GM20000 (cell line): ENCODE measurements around the gene CNTLN.

ENCODE experiments used
- DNase-seq: peaks from one replicate; pipeline ENCODE4 v3.0.0; 2012; ENCODE audit warnings: low spot score
- TF ChIP-seq, protein P1 (sequence below): IDR thresholded peaks from 2 replicates; pipeline ENCODE4 v1.5.1; 2012; ENCODE audit warnings: mild to moderate bottlenecking, control low read depth; ENCODE audit errors: extremely low read depth, missing control alignments

The CNTLN gene

GRCh38 chr9:17185481-17186029 is 50.7 kb downstream of the CNTLN start:
- TF ChIP-seq, protein P1, sequence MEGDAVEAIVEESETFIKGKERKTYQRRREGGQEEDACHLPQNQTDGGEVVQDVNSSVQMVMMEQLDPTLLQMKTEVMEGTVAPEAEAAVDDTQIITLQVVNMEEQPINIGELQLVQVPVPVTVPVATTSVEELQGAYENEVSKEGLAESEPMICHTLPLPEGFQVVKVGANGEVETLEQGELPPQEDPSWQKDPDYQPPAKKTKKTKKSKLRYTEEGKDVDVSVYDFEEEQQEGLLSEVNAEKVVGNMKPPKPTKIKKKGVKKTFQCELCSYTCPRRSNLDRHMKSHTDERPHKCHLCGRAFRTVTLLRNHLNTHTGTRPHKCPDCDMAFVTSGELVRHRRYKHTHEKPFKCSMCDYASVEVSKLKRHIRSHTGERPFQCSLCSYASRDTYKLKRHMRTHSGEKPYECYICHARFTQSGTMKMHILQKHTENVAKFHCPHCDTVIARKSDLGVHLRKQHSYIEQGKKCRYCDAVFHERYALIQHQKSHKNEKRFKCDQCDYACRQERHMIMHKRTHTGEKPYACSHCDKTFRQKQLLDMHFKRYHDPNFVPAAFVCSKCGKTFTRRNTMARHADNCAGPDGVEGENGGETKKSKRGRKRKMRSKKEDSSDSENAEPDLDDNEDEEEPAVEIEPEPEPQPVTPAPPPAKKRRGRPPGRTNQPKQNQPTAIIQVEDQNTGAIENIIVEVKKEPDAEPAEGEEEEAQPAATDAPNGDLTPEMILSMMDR, result no peak
- DNase-seq, result no peak

- TF ChIP-seq, protein P1, result no peak
- DNase-seq, result no peak
Observed at GRCh38 chr9:17191082-17191481, 56.2 kb downstream of the CNTLN start.

- TF ChIP-seq, protein P1, result no peak
- no peak for DNase-seq
Observed at GRCh38 chr9:17204611-17205152, 69.8 kb downstream of the CNTLN start.

- no peak for DNase-seq
- TF ChIP-seq, protein P1, result no peak
Observed at GRCh38 chr9:17216011-17216410, 81.2 kb downstream of the CNTLN start.

DNA sequence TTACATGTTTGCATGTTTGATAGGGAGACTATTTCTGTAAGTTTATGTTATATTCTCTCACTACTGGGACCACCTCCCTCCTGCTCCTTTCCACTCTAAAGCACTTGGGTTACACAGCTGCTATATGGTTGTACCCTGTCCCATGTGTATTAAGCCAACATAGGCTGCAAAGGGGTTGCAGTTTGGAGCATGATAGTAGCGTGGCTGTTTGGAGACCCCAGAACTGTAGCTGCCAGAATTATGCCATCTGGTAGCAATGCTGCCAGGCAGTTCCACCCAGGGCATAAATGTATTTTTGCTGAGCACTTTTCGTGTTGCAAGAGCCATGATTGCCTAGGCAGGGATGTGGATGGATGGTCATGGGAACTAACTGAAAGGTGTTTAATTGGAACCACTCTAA is 81.8 kb downstream of the CNTLN start:
- TF ChIP-seq, protein P1, result no peak

GRCh38 chr9:17217272-17217671 is 82.4 kb downstream of the CNTLN start:
- DNase-seq, result no peak

More for the DNA sequence above, 81.8 kb downstream of the CNTLN start:
- no peak for DNase-seq

GRCh38 chr9:17219261-17219660 is 84.4 kb downstream of the CNTLN start:
- no peak for DNase-seq
- TF ChIP-seq, protein P1, result no peak

More at GRCh38 chr9:17217272-17217671, 82.4 kb downstream of the CNTLN start:
- TF ChIP-seq, protein P1, result no peak
